GM18951 (cell line): Measurements from ENCODE around the gene ATAD1.

Experiments used
- POLR2A ChIP-seq: IDR thresholded peaks from 4 replicates; pipeline ENCODE4 v1.6.1; 2011; ENCODE audit warnings: mild to moderate bottlenecking; ENCODE audit not compliant: insufficient read length, insufficient read depth; ENCODE audit errors: extremely low read depth
- in situ Hi-C: fragments of 300-500 bp; cut with MboI; formaldehyde crosslinking; loops from one replicate; pipeline ENCODE4 v1.12.0; 2022; ENCODE audit warnings: low sequenced_read_pairs, mixed read lengths, inconsistent platforms; ENCODE audit not compliant: unreplicated experiment

ATAD1 gene, protein sequence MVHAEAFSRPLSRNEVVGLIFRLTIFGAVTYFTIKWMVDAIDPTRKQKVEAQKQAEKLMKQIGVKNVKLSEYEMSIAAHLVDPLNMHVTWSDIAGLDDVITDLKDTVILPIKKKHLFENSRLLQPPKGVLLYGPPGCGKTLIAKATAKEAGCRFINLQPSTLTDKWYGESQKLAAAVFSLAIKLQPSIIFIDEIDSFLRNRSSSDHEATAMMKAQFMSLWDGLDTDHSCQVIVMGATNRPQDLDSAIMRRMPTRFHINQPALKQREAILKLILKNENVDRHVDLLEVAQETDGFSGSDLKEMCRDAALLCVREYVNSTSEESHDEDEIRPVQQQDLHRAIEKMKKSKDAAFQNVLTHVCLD

DNA sequence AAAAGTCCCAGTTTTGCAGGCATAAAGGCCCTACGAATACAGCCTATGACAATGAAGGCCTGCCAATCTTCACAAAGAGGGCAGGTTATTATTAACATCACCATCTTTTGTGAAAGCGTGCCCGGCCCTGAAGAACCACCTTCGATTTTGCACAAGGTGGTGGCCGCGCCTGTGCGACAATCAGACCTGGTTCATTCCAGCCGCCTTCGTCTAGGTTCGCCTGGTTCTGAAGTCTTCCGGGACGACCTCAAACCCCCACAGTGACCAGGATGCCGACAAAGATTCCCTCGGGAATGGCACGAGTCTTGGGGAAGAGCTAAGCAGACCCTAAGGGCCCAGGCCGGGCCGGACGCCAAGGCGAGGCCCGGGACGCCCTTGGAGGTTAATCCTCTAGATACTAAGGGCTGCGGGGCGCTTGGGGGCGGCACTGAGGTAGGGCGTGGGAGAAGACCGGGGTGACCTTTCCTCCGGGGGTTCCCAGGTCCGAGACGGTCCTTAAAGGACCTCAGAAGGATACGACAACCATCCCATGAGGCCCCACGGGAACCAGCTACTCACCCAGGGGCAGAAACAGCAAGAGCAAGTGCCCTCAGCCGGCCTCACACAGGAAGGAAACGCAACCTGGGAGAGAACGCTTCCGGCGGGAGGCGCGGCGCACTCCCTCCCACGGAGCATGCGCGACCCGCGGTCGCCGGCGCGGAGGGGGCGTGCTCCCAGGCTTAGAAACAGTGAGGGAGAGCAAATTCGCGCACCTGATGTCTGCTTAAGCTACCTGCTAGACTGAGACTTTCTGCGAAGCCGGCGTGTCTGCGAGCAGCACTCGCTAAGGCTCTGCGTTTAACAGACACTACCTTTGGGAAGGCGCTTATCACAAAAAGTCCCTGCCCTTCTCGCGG, at the start of gene ATAD1:
Gene ATAD1 (minus strand): TSS at position 618 of the 896 bp plus-strand sequence. CDS start 3,627 bp downstream, outside the sequence.
- in situ Hi-C loops, result no loop called here

GRCh38 chr10:87867453-87867852, 49.4 kb upstream of the ATAD1 start:
- TF ChIP-seq POLR2A, result no peak
- in situ Hi-C loops, result loop anchor here (10.0 kb wide), 2 partner anchors 227 to 517 kb away; no protein-coding TSS in a partner anchor

More for the DNA sequence above, at the start of gene ATAD1:
- TF ChIP-seq POLR2A, result peak; percentile 87

- in situ Hi-C loops, result loop anchor here (10.0 kb wide), 2 partner anchors 228 to 518 kb away; no protein-coding TSS in a partner anchor
- TF ChIP-seq POLR2A, result no peak
Observed at GRCh38 chr10:87866412-87866974, 48.5 kb upstream of the ATAD1 start.

GRCh38 chr10:87865241-87865881, 47.3 kb upstream of the ATAD1 start:
- in situ Hi-C loops, result loop anchor here (10.0 kb wide), 2 partner anchors 229 to 519 kb away; no protein-coding TSS in a partner anchor
- no peak for TF ChIP-seq POLR2A

GRCh38 chr10:87864496-87865059, 46.6 kb upstream of the ATAD1 start:
- in situ Hi-C loops, result loop anchor here (10.0 kb wide), 2 partner anchors 230 to 520 kb away; no protein-coding TSS in a partner anchor
- no peak for TF ChIP-seq POLR2A

DNA sequence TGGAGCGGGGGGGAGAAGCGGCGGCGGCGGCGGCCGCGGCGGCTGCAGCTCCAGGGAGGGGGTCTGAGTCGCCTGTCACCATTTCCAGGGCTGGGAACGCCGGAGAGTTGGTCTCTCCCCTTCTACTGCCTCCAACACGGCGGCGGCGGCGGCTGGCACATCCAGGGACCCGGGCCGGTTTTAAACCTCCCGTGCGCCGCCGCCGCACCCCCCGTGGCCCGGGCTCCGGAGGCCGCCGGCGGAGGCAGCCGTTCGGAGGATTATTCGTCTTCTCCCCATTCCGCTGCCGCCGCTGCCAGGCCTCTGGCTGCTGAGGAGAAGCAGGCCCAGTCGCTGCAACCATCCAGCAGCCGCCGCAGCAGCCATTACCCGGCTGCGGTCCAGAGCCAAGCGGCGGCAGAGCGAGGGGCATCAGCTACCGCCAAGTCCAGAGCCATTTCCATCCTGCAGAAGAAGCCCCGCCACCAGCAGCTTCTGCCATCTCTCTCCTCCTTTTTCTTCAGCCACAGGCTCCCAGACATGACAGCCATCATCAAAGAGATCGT, 46.0 kb upstream of the ATAD1 start:
- in situ Hi-C loops, result loop anchor here (10.0 kb wide), 2 partner anchors 231 to 521 kb away; no protein-coding TSS in a partner anchor

- TF ChIP-seq POLR2A, result peak; percentile 86
- in situ Hi-C loops, result loop anchor here (10.0 kb wide), 2 partner anchors 232 to 522 kb away; no protein-coding TSS in a partner anchor
Observed at GRCh38 chr10:87863053-87863943, 45.3 kb upstream of the ATAD1 start, which contains the start of the genes KLLN and PTEN. TSS of gene KLLN (minus strand) at chr10:87863533. CDS start at chr10:87862487, 1,046 bp downstream. TSS of gene PTEN (plus strand) at chr10:87863625. CDS start at chr10:87864470, 845 bp downstream.

GRCh38 chr10:87862679-87863052, 44.6 kb upstream of the ATAD1 start:
- in situ Hi-C loops, result loop anchor here (10.0 kb wide), 2 partner anchors 232 to 522 kb away; no protein-coding TSS in a partner anchor

DNA sequence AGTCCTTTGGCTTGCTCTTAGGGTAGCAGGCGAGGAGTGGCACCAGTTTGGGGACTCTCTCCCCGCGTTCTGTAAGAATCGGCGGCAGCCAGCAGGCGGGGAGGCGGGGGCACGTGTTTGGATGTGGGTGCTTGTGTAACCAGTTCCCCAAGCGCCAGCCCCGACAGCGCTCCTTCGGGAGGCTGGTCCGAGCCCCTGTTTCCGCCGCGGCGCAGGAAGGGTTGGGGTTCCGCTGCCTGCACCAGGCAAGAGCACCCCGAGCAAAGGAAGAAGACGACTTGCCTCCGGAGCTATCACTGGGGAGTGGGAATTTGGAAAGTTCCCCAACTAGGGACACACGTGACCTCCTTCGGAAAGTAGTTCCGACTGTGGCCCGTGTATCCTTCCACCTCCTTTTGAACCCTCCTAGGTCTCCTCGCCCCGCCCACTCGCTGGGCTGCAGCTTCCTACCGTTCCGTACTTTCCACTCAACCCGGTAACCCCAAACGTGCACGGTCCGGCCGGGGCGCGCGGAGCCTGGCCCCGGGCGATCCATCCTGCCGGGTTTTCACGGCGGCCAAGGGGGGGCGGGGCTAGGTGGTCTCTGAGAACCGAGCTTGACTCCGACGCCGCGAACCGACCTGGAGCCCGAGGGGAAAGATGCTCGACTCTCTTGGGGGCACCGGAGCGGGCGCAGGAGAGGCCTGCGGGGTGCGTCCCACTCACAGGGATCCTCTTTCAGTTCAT, 44.1 kb upstream of the ATAD1 start:
- in situ Hi-C loops, result loop anchor here (10.0 kb wide), 2 partner anchors 233 to 523 kb away; no protein-coding TSS in a partner anchor

More at GRCh38 chr10:87862679-87863052, 44.6 kb upstream of the ATAD1 start:
- TF ChIP-seq POLR2A, result no peak

GRCh38 chr10:87861566-87861952, 43.5 kb upstream of the ATAD1 start:
- TF ChIP-seq POLR2A, result no peak

More for the DNA sequence above, 44.1 kb upstream of the ATAD1 start:
- peak; percentile 84 for TF ChIP-seq POLR2A

More at GRCh38 chr10:87861566-87861952, 43.5 kb upstream of the ATAD1 start:
- in situ Hi-C loops, result loop anchor here (10.0 kb wide), 2 partner anchors 233 to 523 kb away; no protein-coding TSS in a partner anchor
